ENCODE data around the gene MICAL3.

GRCh38 chr22:17952273-17952801 is 72.0 kb downstream of the MICAL3 start:
- TF ChIP-seq TARDBP (IDR thresholded peaks at IDR 0.05) (no peak), BHLHE40 (IDR thresholded peaks at IDR 0.05; ENCODE audit: borderline replicate concordance) (no peak), ZNF384 (IDR thresholded peaks at IDR 0.05) (no peak), HDGF (IDR thresholded peaks at IDR 0.05; ENCODE audit: borderline replicate concordance) (no peak), ELF4 (IDR thresholded peaks at IDR 0.05) (no peak), NFRKB (IDR thresholded peaks at IDR 0.05) (no peak), SUZ12 (IDR thresholded peaks at IDR 0.05) (no peak), SP1 (IDR thresholded peaks at IDR 0.05) (no peak), FOXM1 (IDR thresholded peaks at IDR 0.05; ENCODE audit: borderline replicate concordance) (no peak)
